MG63 (cell line): ENCODE results near the gene COL25A1. TPM values are rescaled to one million over a fixed set of nuclear protein-coding genes. Genes with fewer than 3 reads are reported as not detected.

Experiments used
- DNase-seq: peaks from one replicate; pipeline ENCODE4 v3.0.0-alpha.2; 2020
- H3K27me3 ChIP-seq: fragments of 250-450 bp; sonication (Bioruptor Pico); 2 replicates; pipeline ENCODE4 v1.5.1; 2020; ENCODE audit warnings: mild to moderate bottlenecking, moderate library complexity
- H3K36me3 ChIP-seq: fragments of 250-450 bp; sonication (Bioruptor Pico); 2 replicates; pipeline ENCODE4 v1.5.1; 2020; ENCODE audit warnings: mild to moderate bottlenecking, moderate library complexity
- H3K4me3 ChIP-seq: fragments of 250-450 bp; sonication (Bioruptor Pico); 2 replicates; pipeline ENCODE4 v1.5.1; 2020; ENCODE audit warnings: mild to moderate bottlenecking, moderate library complexity
- H3K9me3 ChIP-seq: fragments of 250-450 bp; sonication (Bioruptor Pico); 2 replicates; pipeline ENCODE4 v1.5.1; 2020; ENCODE audit warnings: mild to moderate bottlenecking, moderate library complexity
- total RNA-seq: library from RNA; depleted of rRNA; stranded (reverse); fragments of >200 nt; shearing (Covaris generic); gene quantifications from 2 replicates; pipeline ENCODE4 v1.2.3, GENCODE V29; 2014; ENCODE audit warnings: low replicate concordance

COL25A1 gene
- total RNA-seq, 1 experiment from 2014 or later: not detected

DNA sequence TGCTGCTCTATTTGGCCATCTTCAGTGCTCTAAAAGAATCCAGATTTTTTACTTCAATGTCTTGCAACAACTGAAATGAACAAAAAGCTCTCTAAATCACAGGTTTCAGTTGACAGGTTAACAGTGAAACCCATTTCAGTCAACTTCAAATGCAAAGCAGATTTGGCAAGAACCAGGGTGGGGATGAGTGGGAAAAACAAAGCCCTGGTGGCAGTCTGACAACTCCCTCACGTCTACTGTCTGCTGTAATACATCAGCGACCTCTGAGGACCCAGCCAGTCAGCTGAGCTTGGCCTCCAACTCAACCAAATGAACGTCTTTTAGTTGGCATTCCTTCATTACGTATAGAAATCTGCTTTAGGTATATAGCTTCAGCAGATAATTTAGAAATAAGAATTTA lies 95.8 kb downstream of the COL25A1 start:
- no peaks in the 10 kb centered on the region for H3K27me3 ChIP-seq
- H3K36me3 ChIP-seq: no peaks in the 10 kb centered on the region
- no peaks in the 10 kb centered on the region for H3K9me3 ChIP-seq
- H3K4me3 ChIP-seq: no peak overlapping the region
- DNase-seq: peak; percentile 12

DNA sequence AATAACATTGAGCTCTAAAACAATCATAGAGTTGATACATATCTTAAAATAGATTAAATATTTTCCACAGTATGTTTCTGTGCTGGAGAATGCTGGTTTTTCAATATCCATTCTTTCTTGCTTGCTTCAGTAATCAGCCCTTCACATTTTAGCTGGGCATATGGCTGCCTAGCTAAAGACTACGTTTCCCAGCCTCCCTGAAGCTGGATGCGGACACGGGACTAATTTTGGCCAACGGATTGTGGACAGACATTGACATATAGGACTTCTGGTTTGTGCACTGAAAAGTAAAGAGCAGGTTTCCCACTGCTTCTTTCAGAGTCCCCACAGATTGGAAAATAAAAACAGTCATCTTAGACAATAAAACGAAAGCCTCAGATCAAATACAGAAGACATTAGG lies 97.3 kb downstream of the COL25A1 start:
- DNase-seq: no peak

DNA sequence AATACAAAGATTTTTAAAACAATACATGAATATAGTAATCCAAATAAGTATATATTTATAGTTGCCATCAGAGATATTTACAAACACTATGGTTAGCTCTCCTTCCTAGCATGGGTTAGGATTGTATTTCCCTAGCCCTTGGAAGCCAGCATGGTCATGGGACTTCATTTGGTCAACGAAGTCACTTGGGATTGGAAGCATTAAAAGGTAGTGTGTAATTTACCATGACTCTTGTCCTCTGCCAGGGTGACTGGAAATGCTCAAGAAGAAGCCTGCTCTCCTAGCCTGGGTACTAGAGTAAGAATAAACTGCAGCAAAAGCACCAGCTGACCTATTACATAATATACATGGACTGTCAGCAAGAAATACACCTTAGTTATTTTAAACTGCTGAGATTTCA lies 102.9 kb downstream of the COL25A1 start:
- H3K4me3 ChIP-seq: no peak overlapping the region
- H3K27me3 ChIP-seq: no peaks in the 10 kb centered on the region
- no peak for DNase-seq
- H3K9me3 ChIP-seq: no peaks in the 10 kb centered on the region
- no peaks in the 10 kb centered on the region for H3K36me3 ChIP-seq

More for the DNA sequence above, 97.3 kb downstream of the COL25A1 start:
- Histone ChIP-seq H3K27me3 (no peaks in the 10 kb centered on the region), H3K9me3 (no peaks in the 10 kb centered on the region), H3K36me3 (no peaks in the 10 kb centered on the region), H3K4me3 (no peak overlapping the region)

DNA sequence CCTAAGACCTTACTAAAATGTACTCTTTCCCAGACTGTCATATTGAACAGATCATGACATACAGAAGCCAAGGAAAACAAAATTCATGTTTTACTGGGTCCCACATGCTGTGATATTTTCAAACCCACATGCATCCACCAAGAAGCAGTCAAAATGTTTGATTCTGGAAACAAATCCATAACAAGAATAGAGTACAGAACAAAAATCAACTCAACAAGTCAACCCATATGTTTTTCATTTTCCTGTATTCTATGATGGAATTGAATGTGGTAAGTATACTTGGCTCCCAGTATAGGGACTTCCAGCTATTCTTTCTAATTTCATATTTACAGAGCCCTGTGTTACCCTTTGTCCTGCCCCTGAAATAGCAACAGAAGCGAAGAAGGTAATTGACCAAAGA lies 106.8 kb downstream of the COL25A1 start:
- H3K36me3 ChIP-seq: no peaks in the 10 kb centered on the region
- no peak for DNase-seq
- no peaks in the 10 kb centered on the region for H3K9me3 ChIP-seq
- H3K4me3 ChIP-seq: no peak overlapping the region
- H3K27me3 ChIP-seq: no peaks in the 10 kb centered on the region

DNA sequence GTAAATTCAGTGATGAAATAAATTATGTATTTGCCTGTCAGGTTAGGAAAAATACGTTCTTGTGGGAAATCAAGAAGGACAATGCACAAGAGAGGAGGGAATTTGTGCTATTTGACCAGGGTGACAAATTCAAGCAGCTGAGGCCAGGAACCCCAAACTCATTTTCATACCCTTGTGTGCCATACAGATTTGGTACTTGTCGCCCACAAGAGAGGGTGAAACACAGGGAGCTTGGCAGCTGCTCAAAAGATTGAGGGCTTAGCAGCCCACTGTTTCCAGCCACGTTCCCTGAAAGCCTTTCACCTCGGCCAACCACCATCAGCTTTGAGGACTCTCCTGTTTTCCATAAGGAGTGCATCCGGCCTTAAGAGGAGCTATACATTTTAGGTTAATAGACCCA lies 111.2 kb downstream of the COL25A1 start:
- Histone ChIP-seq H3K9me3 (no peaks in the 10 kb centered on the region), H3K27me3 (no peaks in the 10 kb centered on the region), H3K36me3 (no peaks in the 10 kb centered on the region), H3K4me3 (no peak overlapping the region)
- DNase-seq: no peak

DNA sequence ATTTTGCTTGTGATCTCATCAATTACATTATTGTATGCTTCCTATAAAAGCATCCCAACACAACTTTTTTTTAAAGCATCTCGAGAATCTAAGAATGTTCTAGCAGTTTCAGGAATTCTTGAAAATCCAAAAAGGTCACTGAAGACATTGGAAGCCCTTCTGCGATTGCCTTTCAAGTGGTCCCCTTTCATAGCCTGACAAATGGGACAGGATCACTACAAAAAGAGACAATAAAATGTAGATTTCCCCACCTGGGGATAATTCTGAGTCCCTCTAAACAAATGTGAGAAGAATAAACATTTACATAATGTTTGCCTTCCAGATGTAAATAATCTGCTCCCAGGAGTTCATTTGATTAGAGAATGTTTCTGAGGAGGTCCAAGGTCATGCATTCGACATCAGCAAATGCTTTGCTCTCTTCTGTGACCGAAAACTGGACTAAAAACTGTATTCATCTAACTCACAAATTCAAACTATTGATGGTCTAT lies 116.0 kb downstream of the COL25A1 start:
- H3K9me3 ChIP-seq: no peaks in the 10 kb centered on the region
- H3K4me3 ChIP-seq: no peak overlapping the region
- DNase-seq: no peak
- no peaks in the 10 kb centered on the region for H3K36me3 ChIP-seq
- H3K27me3 ChIP-seq: no peaks in the 10 kb centered on the region

DNA sequence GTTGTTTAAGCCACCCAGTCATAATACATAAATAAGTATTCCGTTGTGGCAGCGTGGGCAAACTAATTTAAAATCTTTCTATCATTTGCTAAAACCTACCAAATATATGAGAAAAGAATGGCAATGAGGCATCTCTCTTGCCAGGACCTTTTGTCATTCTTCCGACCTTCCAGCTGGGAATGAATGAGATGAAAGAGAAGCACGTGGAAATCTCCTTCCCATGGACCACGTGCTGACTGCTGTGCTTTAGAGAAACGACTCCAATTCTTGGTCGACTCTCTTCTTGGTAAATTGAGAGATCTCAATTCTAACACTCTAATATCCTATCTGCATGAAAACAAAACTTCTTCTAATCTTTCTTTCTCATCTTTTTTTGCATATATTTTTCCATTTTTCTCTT lies 116.5 kb downstream of the COL25A1 start:
- H3K27me3 ChIP-seq: no peaks in the 10 kb centered on the region
- H3K9me3 ChIP-seq: no peaks in the 10 kb centered on the region
- H3K4me3 ChIP-seq: no peak overlapping the region
- no peaks in the 10 kb centered on the region for H3K36me3 ChIP-seq
- no peak for DNase-seq

DNA sequence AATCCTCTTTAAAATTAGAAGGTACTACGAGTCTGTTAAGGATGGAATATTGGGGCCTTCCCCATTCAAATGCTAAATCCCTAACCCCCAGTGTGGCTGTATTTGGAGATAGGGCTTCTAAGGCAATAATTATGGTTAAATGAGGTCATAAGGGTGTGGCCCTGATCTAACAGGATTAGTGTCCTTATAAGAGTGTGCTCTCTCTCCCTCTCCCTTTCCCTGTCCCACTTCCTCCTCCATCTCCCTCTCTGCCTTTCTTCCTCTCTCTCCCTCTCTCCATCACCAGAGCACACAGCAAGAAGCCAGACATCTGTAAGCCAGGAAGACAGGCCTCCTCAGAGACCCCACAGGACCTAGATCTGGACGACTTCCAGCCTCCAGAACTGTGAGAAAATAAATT lies 116.9 kb downstream of the COL25A1 start:
- Histone ChIP-seq H3K4me3 (no peak overlapping the region), H3K9me3 (no peaks in the 10 kb centered on the region), H3K36me3 (no peaks in the 10 kb centered on the region), H3K27me3 (no peaks in the 10 kb centered on the region)
- DNase-seq: no peak

DNA sequence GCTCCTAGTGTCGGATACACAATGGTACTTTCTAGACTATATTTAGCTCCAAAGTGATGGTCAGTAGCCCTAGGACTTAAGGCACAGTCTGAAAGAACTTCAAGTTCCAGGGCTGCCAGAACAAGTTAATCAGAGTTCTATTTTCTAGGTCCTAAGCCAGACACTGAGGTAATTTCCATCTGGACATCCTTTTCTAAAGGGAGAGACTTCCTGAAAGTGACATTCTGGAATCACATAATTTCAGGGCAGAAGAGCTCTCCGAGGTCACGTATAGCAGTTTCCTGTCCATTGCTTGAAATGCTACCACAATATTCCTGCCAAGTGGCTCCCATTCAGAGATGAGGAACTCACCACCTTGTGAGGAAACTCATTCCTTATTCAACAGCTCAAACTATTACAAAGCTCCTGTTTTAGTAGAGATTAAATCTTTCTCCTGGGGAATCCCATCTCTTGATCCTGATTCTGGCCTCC lies 117.9 kb downstream of the COL25A1 start:
- no peaks in the 10 kb centered on the region for H3K27me3 ChIP-seq
- DNase-seq: peak; percentile 4

DNA sequence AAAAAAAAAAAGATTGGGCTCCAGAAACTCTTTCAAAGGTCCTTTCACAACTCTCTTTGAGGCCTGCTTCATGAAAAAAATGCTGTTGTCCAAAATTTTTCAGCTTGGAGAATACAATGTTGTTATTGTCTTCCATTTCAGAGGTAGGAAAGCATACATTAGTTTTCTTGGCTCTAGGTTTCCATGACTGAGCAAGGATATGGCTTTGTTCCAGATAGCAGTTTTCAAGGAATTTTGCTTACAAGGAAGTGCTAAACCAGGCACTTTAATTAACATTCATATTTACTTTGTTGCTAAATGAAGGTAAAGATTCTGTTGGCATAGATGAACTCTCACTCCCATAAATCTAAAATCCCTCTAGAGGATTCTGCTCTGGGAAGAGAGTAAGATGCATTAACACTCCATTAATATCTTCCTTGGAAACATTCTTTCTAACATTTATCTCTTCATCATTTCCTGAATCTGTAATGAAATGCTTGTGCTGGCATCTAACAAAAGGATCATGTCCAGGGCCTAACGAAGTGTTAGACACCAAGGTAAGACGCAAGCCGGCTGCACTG lies 118.4 kb downstream of the COL25A1 start:
- Histone ChIP-seq H3K9me3 (no peaks in the 10 kb centered on the region), H3K36me3 (no peaks in the 10 kb centered on the region), H3K27me3 (no peaks in the 10 kb centered on the region), H3K4me3 (no peak overlapping the region)
- DNase-seq: no peak

More for the DNA sequence above, 117.9 kb downstream of the COL25A1 start:
- no peaks in the 10 kb centered on the region for H3K9me3 ChIP-seq
- H3K36me3 ChIP-seq: no peaks in the 10 kb centered on the region
- no peak overlapping the region for H3K4me3 ChIP-seq

DNA sequence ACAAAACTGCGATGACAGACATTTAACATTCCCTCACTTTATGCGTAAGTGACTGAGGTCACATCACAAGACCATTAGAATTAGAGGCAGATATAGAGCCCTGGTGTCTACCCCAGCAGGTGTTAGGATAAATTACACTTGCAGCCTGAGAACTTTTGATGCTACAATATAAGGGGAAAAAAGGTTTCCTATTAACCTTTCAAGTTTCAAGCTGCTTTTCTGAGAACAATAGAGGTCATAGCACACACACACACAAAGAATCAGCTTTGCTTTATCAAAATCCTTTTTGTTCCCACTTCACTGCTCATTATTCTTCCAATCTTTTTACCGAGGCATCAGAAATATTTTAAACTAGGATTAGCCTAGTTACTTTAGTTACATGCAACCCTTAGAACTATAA lies 119.8 kb downstream of the COL25A1 start:
- DNase-seq: no peak
- no peaks in the 10 kb centered on the region for H3K36me3 ChIP-seq
- no peaks in the 10 kb centered on the region for H3K27me3 ChIP-seq
- H3K9me3 ChIP-seq: no peaks in the 10 kb centered on the region
- H3K4me3 ChIP-seq: no peak overlapping the region

DNA sequence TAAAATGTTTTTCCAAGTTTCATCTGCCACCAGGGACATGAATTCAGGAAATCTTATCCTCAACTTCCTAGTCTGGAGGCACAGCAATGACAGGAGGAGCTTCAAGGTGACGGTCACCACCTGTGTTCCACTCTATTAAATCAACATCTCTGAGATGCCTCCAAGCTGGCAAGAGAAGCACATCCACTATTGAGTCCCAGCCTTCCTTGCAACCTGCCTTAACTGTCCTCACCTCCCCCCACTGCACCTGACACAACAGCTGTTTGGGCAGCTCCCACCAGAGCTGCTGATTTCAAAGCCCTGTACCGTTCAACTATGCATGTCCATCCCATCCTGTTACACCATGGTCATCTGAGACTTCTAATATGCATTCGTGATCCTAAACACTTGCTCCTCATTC lies 123.4 kb downstream of the COL25A1 start:
- no peaks in the 10 kb centered on the region for H3K9me3 ChIP-seq
- no peak overlapping the region for H3K4me3 ChIP-seq
- H3K27me3 ChIP-seq: no peaks in the 10 kb centered on the region
- H3K36me3 ChIP-seq: no peaks in the 10 kb centered on the region
- DNase-seq: no peak

DNA sequence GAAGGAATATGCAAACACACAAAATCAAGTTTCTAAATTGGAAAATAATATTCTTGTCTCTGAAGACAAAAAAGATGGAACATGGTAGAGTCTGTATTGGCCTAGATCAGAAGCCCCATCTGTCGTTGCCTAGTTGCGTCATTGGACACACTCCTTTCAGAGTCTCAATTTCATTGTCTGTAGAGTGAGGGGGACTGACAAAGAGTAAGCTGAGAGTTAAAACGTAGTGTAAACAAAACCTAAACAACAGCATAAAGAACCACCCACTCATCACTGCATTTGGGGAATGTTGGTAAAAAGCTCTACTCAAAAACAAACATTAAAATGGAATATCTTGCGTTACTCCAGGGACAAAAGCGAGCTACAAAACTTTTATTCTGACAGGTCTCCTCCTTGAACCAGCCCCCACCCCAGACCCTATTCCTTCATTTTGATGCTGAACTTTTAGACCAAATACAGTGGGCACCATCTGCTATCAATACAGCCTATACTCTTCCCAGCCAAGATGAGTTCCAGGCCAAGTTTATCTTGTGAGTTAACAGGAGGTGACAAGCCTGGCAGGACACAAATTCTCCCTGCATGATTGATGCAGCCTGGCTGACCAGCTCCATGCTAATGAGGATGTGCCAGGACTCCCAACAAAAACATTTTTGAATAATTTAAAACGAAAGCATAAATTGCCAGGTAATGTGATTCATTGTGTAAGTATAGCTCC lies 125.2 kb downstream of the COL25A1 start:
- Histone ChIP-seq H3K4me3 (no peak overlapping the region), H3K9me3 (no peaks in the 10 kb centered on the region), H3K27me3 (no peaks in the 10 kb centered on the region), H3K36me3 (no peaks in the 10 kb centered on the region)
- no peak for DNase-seq

DNA sequence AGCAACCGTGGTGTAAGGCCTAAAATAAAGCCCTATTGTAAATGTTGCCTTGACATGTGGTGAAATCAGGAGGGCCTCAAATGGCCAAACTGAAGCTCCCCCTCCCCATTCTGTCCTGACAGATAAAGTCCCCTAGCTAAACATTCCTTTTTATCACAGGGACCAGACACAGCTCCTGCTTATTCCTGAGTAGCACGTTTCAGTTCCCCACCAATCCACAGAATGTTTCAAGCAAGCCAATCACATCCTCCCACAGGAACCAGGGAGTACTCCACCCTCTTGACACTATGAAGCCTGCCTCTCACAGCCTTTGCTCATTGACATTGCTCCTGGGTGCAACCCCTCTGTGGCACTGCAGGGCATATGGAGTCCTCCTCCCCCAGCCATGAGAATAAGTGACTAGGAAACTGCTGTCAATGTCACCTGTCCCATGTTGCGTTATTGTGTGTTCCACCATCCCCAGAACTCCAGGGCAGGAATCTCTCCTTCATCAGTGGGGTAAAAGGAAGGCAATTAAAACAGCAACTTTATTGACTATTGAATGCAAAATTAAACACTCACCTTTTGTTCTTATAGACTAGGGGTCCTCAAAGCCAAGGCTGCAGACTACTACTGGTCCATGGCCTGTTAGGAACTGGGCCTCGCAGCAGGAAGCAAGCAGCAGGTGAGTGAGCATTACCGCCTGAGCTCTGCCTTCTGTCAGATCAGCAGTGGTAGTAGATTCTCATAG lies 128.1 kb downstream of the COL25A1 start:
- H3K4me3 ChIP-seq: no peak overlapping the region
- no peaks in the 10 kb centered on the region for H3K27me3 ChIP-seq
- DNase-seq: no peak
- no peaks in the 10 kb centered on the region for H3K36me3 ChIP-seq
- H3K9me3 ChIP-seq: no peaks in the 10 kb centered on the region

DNA sequence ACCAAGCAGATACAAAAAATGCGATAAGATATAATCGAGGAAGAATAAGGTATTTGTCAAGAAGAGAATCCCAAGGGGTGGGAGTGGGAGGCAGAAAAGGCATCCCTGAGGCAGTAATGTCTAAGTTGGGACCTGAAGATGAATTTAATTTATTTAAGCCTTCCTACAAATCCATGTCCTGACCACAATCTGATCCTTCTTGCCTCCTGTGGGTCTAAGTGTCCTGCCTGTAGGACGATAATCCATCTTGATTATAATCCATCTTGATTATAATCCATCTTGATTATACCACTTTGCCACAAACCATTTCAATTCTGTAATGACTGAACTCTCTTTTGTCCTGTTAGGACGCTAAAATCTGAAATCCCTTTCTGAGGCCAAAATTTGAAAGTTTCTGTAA lies 130.2 kb downstream of the COL25A1 start:
- DNase-seq: no peak
- no peaks in the 10 kb centered on the region for H3K36me3 ChIP-seq
- no peaks in the 10 kb centered on the region for H3K9me3 ChIP-seq
- no peaks in the 10 kb centered on the region for H3K27me3 ChIP-seq
- no peak overlapping the region for H3K4me3 ChIP-seq

DNA sequence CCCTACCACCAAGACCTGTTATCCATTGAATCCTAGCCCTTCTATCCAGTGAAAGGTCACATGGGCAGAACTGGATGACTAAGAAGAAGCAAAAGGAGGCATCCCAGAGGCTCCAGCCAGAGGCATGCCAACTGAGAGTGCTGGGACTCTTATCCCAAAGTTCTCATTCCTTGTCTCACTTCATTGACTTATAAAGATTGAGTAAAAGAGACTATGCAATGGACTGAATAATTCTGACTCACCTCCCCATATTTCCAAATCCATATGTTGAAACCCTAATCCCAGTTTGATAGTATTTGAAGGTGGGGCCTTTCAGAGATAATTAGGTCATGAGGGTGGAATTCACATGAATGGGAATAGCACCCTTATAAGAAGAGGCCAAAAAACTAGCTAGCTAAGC lies 131.4 kb downstream of the COL25A1 start:
- Histone ChIP-seq H3K4me3 (no peak overlapping the region), H3K27me3 (no peaks in the 10 kb centered on the region), H3K36me3 (no peaks in the 10 kb centered on the region), H3K9me3 (no peaks in the 10 kb centered on the region)
- DNase-seq: no peak

DNA sequence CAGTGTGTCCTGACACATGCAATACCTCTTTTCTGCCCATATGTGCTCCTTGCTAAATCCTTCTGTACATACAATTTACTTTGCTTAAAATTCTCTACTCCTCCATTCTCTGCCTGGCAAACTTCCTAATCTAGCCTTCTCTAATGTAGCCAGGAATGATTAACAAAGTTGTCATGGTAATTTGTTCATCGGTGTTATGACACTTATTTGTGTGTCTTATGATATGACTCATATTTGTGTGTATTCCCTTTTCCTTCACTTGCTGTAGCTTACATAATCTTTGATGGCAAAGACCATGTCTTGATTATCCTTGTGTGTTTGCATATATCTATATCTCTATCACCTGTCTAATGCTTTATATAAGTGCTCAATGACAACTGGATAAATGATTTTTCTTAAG lies 133.3 kb downstream of the COL25A1 start:
- H3K36me3 ChIP-seq: no peaks in the 10 kb centered on the region
- H3K4me3 ChIP-seq: no peak overlapping the region
- no peaks in the 10 kb centered on the region for H3K9me3 ChIP-seq
- no peak for DNase-seq
- H3K27me3 ChIP-seq: no peaks in the 10 kb centered on the region

DNA sequence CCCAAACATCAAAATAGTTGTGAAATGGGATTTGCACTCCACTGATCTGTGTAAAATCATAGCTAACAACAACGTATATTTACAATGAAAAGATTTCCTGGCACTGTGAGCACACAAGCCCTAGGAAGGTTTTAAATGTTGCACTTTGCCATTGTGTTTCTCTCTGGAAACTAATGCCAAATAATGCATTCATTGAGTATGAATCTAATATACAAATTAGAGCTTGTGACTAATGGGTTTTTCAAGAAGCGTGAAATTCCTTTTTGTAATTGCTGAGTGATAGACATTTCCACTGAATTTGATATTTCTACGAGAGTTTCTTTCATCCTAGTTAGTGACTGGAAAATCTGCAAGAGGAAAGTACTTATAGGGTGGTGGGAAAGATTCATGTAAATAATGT lies 135.9 kb downstream of the COL25A1 start:
- no peaks in the 10 kb centered on the region for H3K9me3 ChIP-seq
- H3K4me3 ChIP-seq: no peak overlapping the region
- no peaks in the 10 kb centered on the region for H3K27me3 ChIP-seq
- no peak for DNase-seq
- no peaks in the 10 kb centered on the region for H3K36me3 ChIP-seq
